ENCODE results near the gene DLG5.

DLG5 gene

GRCh38 chr10:77949167-77949566 is 22.6 kb upstream of the DLG5 start:
- Histone ChIP-seq H3K36me3 (ENCODE audit: control insufficient read depth in 2 of 2, insufficient read depth in 1 of 2, low read length in 2 of 2) (no peaks in the 10 kb centered on the region), H3K4me1 (ENCODE audit: control insufficient read depth, insufficient read depth, low read length) (no peaks in the 10 kb centered on the region), H3K27ac (ENCODE audit: extremely low read depth, low read depth, low read length) (no peak overlapping the region), H3K9me3 (ENCODE audit: control insufficient read depth, insufficient read depth, low read depth, low read length) (no peaks in the 10 kb centered on the region), H3K4me3 (ENCODE audit: low read depth, low read length) (no peak overlapping the region)
- ChIA-PET POLR2A (interaction anchor here (0.7 to 1.3 kb wide), 3 partner anchors 17 to 24 kb away, joined by 4 to 6 read pairs (median 4); no protein-coding TSS in a partner anchor), CTCF (interaction anchor here (0.7 kb wide), 1 partner anchor 38 kb away, joined by 3 read pairs; no protein-coding TSS in a partner anchor)
- TF ChIP-seq ZNF600 (tag by site-specific recombination; IDR thresholded peaks at IDR 0.05) (0 out of 2 replicates have a peak, but pooled peaks have one; percentile 18), ZIC2 (tag by site-specific recombination; IDR thresholded peaks at IDR 0.05) (0 out of 2 replicates have a peak, but pooled peaks have one; percentile 7), ZNF548 (tag by site-specific recombination; IDR thresholded peaks at IDR 0.05) (peak; percentile 72; the same call in 1 of the 2 replicates), PRDM1 (tag by site-specific recombination; IDR thresholded peaks at IDR 0.05) (no peak), ZBTB48 (tag by site-specific recombination; IDR thresholded peaks at IDR 0.05) (no peak), ZNF184 (tag by site-specific recombination; IDR thresholded peaks at IDR 0.05) (no peak), SP7 (tag by site-specific recombination; IDR thresholded peaks at IDR 0.05) (0 out of 2 replicates have a peak, but pooled peaks have one; percentile 14)

- Histone ChIP-seq H3K4me3 (ENCODE audit: low read depth, low read length) (no peak overlapping the region), H3K4me1 (ENCODE audit: control insufficient read depth, insufficient read depth, low read length) (no peaks in the 10 kb centered on the region), H3K27ac (ENCODE audit: extremely low read depth, low read depth, low read length) (no peak overlapping the region), H3K9me3 (ENCODE audit: control insufficient read depth, insufficient read depth, low read depth, low read length) (no peaks in the 10 kb centered on the region), H3K36me3 (ENCODE audit: control insufficient read depth in 2 of 2, insufficient read depth in 1 of 2, low read length in 2 of 2) (no peaks in the 10 kb centered on the region)
- POLR2A ChIA-PET: no interaction called here
- TF ChIP-seq ZNF335 (tag by site-specific recombination; conservative IDR thresholded peaks at IDR 0.05) (0 out of 2 replicates have a peak, but pooled peaks have one; percentile 25), PRDM4 (tag by site-specific recombination; IDR thresholded peaks at IDR 0.05) (no peak), ZNF529 (tag by site-specific recombination; IDR thresholded peaks at IDR 0.05; ENCODE audit: insufficient replicate concordance) (no peak), GLIS1 (tag by site-specific recombination; IDR thresholded peaks at IDR 0.05) (no peak), ZBTB17 (tag by site-specific recombination; IDR thresholded peaks at IDR 0.05) (peak; percentile 57; the same call in 1 of the 2 replicates)
- TF ChIP-seq, protein P1, sequence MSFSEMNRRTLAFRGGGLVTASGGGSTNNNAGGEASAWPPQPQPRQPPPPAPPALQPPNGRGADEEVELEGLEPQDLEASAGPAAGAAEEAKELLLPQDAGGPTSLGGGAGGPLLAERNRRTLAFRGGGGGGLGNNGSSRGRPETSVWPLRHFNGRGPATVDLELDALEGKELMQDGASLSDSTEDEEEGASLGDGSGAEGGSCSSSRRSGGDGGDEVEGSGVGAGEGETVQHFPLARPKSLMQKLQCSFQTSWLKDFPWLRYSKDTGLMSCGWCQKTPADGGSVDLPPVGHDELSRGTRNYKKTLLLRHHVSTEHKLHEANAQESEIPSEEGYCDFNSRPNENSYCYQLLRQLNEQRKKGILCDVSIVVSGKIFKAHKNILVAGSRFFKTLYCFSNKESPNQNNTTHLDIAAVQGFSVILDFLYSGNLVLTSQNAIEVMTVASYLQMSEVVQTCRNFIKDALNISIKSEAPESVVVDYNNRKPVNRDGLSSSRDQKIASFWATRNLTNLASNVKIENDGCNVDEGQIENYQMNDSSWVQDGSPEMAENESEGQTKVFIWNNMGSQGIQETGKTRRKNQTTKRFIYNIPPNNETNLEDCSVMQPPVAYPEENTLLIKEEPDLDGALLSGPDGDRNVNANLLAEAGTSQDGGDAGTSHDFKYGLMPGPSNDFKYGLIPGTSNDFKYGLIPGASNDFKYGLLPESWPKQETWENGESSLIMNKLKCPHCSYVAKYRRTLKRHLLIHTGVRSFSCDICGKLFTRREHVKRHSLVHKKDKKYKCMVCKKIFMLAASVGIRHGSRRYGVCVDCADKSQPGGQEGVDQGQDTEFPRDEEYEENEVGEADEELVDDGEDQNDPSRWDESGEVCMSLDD (tag by site-specific recombination; IDR thresholded peaks at IDR 0.05): no peak
- CTCF ChIA-PET: no interaction called here
Measured at GRCh38 chr10:77946084-77946483, 19.5 kb upstream of the DLG5 start.

- H3K4me3 ChIP-seq (ENCODE audit: low read depth, low read length): no peak overlapping the region
- no peaks in the 10 kb centered on the region for H3K36me3 ChIP-seq (ENCODE audit: control insufficient read depth in 2 of 2, insufficient read depth in 1 of 2, low read length in 2 of 2)
- no peak overlapping the region for H3K27ac ChIP-seq (ENCODE audit: extremely low read depth, low read depth, low read length)
- no peaks in the 10 kb centered on the region for H3K9me3 ChIP-seq (ENCODE audit: control insufficient read depth, insufficient read depth, low read depth, low read length)
- CTCF ChIA-PET: no interaction called here
- POLR2A ChIA-PET: no interaction called here
- no peaks in the 10 kb centered on the region for H3K4me1 ChIP-seq (ENCODE audit: control insufficient read depth, insufficient read depth, low read length)
- TF ChIP-seq ZBTB8A (tag by site-specific recombination; IDR thresholded peaks at IDR 0.05) (no peak), OSR2 (tag by site-specific recombination; IDR thresholded peaks at IDR 0.05) (no peak), ZNF248 (tag by site-specific recombination; IDR thresholded peaks at IDR 0.05) (no peak), ZNF571 (tag by site-specific recombination; IDR thresholded peaks at IDR 0.05) (no peak), ZEB2 (tag by site-specific recombination; IDR thresholded peaks at IDR 0.05) (no peak), ZNF175 (tag by site-specific recombination; IDR thresholded peaks at IDR 0.05) (no peak), ZNF513 (tag by site-specific recombination; IDR thresholded peaks at IDR 0.05) (no peak), ZBTB20 (tag by site-specific recombination; IDR thresholded peaks at IDR 0.05) (no peak), ZSCAN23 (tag by site-specific recombination; IDR thresholded peaks at IDR 0.05) (no peak), ZNF843 (tag by site-specific recombination; IDR thresholded peaks at IDR 0.05) (no peak), ZNF155 (tag by site-specific recombination; IDR thresholded peaks at IDR 0.05) (no peak), ZNF169 (tag by site-specific recombination; IDR thresholded peaks at IDR 0.05) (no peak)
- TF ChIP-seq, protein P2, sequence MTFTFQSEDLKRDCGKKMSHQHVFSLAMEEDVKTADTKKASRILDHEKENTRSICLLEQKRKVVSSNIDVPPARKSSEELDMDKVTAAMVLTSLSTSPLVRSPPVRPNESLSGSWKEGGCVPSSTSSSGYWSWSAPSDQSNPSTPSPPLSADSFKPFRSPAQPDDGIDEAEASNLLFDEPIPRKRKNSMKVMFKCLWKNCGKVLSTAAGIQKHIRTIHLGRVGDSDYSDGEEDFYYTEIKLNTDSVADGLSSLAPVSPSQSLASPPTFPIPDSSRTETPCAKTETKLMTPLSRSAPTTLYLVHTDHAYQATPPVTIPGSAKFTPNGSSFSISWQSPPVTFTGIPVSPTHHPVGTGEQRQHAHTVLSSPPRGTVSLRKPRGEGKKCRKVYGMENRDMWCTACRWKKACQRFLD (tag by site-specific recombination; IDR thresholded peaks at IDR 0.05): no peak
Measured at GRCh38 chr10:77944519-77944918, 18.0 kb upstream of the DLG5 start.

Data from HEK293 (cell line).